ENCODE measurements around the gene SLC12A5. TPM values are rescaled to one million over a fixed set of nuclear protein-coding genes. Genes with fewer than 3 reads are reported as not detected.

The SLC12A5 gene
- total RNA-seq, 3 donors from 2014 or later: not detected

DNA sequence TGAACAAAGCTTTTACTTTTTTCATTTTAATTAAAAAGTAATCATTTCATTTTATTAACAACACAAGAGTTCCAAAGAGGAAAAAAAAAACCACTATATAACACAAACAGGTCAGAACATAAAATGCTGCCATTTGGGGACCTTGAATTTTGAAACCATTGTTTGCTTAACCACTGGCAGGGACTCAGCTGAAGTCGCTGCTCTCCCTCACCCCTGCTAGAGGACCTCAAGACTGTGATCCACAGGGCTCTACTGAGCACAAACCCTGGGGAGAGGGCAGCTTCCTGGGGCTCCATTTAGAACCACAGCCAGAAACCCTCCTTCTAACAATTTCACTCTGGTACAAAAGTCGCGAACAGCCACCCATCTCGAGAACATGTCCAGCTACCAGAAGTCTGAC is 32.0 kb downstream of the SLC12A5 start:
- ATAC-seq: no peak
- peaks cover 64% of the 10 kb centered on the region for H3K36me3 Mint-ChIP-seq (ENCODE audit: insufficient read depth)
- no peaks in the 10 kb centered on the region for H3K9me3 Mint-ChIP-seq
- H3K4me1 Mint-ChIP-seq (ENCODE audit: low read depth): peaks cover 67% of the 10 kb centered on the region
- no peak for DNase-seq
- no peak overlapping the region for H3K4me3 Mint-ChIP-seq
- peaks cover 19% of the 10 kb centered on the region for H3K27me3 Mint-ChIP-seq (ENCODE audit: low read depth)

DNA sequence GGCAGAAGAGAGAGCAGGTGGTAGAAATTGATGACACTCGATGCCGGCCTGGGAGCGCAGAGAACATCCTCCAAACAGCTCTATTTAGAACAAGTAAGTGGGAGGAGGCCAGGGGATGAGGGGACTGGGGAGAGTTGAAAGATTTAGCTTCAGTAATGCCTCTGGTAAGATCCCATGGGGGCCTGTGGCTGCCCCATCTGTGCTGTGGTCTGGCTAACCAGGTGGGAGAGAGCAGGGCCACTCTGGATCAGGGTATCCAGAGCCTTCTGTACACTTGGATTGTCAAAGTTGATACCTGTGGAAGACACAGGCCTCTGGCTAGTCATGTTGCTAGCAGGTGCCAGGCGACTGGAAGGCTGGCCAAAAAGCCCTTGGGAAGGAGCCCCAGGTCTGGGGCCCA is 33.1 kb downstream of the SLC12A5 start:
- H3K9me3 Mint-ChIP-seq: no peaks in the 10 kb centered on the region
- peaks cover 69% of the 10 kb centered on the region for H3K36me3 Mint-ChIP-seq (ENCODE audit: insufficient read depth)
- ATAC-seq (no peak), DNase-seq (no peak)
- H3K4me1 Mint-ChIP-seq (ENCODE audit: low read depth): peaks cover 65% of the 10 kb centered on the region
- peaks cover 15% of the 10 kb centered on the region for H3K27me3 Mint-ChIP-seq (ENCODE audit: low read depth)
- no peak overlapping the region for H3K4me3 Mint-ChIP-seq

DNA sequence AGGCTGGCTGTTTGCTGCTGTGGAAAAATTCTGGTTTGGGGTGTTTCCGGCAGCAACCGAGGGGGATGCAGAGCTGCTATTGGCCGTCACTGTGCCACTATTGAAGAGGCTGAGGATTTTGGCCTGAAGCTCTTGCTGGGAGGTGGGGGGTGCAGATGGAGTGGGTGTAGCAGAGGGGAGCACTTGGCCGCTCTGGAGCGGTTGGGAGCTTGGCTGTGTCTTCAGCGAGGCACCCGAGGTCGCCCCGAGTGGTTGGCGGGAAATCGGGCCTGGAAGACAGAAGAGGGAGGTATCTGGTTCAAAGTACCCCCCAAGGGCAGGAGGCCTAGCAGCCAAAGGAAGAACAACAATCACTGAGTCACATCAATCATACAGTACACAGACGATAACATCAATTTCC is 33.6 kb downstream of the SLC12A5 start:
- Mint-ChIP-seq H3K4me1 (ENCODE audit: low read depth) (peaks cover 64% of the 10 kb centered on the region), H3K36me3 (ENCODE audit: insufficient read depth) (peaks cover 69% of the 10 kb centered on the region), H3K27me3 (ENCODE audit: low read depth) (peaks cover 12% of the 10 kb centered on the region), H3K4me3 (no peak overlapping the region), H3K9me3 (no peaks in the 10 kb centered on the region)
- ATAC-seq: no peak
- DNase-seq: no peak

DNA sequence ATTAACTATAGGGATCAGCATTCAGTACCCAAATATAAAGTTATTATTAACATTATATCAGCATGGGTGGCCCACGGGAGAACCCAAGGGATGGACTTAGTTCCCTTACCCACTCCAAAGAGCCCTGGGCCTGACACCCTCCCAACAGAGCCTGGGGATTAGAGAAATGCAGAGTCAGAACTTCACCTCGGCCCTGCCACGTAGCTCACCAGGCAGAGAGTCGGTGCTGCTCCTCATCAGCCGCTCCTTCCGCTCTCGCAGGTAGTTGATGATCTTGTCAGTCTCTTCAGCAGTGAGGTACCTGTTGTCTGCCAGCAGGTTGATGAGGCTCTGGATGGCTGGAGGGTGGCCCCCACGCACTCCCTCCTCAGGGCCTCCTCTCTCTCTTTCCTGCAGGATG is 34.1 kb downstream of the SLC12A5 start:
- no peak overlapping the region for H3K4me3 Mint-ChIP-seq
- peaks cover 9% of the 10 kb centered on the region for H3K27me3 Mint-ChIP-seq (ENCODE audit: low read depth)

DNA sequence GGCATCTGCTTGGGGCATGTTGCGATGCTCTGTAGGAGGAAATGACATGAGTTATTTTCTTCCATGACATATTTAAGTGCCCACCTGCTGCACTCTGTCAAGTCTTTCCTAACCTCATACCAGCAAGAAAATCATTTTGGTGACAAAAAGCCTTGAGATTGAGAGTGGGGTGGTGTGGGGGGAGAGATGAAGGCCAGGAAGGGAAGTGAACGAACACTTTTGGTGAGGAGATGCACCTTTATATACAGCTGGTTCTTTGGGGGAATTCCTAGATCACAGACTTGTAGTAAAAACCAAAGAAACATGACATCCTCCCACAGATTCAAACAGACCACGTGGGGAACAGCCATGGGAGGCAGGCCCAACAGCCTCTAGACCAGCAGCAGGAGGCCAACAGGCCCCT is 34.6 kb downstream of the SLC12A5 start:
- ATAC-seq (peak; percentile 37 to 56), DNase-seq (no peak)
- no peaks in the 10 kb centered on the region for H3K9me3 Mint-ChIP-seq
- peaks cover 76% of the 10 kb centered on the region for H3K36me3 Mint-ChIP-seq (ENCODE audit: insufficient read depth)
- no peak overlapping the region for H3K4me3 Mint-ChIP-seq
- peaks cover 7% of the 10 kb centered on the region for H3K27me3 Mint-ChIP-seq (ENCODE audit: low read depth)
- H3K4me1 Mint-ChIP-seq (ENCODE audit: low read depth): peaks cover 59% of the 10 kb centered on the region

More for the DNA sequence above, 34.1 kb downstream of the SLC12A5 start:
- DNase-seq: no peak
- Mint-ChIP-seq H3K9me3 (no peaks in the 10 kb centered on the region), H3K4me1 (ENCODE audit: low read depth) (peaks cover 62% of the 10 kb centered on the region), H3K36me3 (ENCODE audit: insufficient read depth) (peaks cover 71% of the 10 kb centered on the region)
- ATAC-seq: no peak

DNA sequence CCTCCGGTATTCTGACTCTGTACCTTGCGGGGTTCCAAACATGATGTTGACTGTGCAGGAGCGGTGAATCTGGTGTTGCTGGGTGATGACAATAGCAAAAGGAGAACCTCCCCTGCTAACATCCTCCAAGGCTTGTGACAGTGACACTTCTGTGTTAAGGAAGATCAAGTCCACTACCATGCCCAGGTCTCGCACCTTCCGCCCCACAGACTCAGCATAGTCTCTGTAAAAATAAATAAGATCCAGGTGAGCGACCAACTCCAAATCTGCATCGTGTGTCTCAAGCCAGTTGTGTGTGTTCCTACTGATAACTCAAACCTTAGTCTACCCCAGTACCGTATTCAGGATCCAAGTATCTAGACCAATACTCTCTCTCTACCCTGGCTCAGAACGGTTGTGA is 36.0 kb downstream of the SLC12A5 start:
- no peaks in the 10 kb centered on the region for H3K9me3 Mint-ChIP-seq
- peaks cover 74% of the 10 kb centered on the region for H3K36me3 Mint-ChIP-seq (ENCODE audit: insufficient read depth)
- ATAC-seq (no peak), DNase-seq (no peak)
- H3K4me3 Mint-ChIP-seq: no peak overlapping the region
- H3K27me3 Mint-ChIP-seq (ENCODE audit: low read depth): no peaks in the 10 kb centered on the region
- H3K4me1 Mint-ChIP-seq (ENCODE audit: low read depth): peaks cover 45% of the 10 kb centered on the region

DNA sequence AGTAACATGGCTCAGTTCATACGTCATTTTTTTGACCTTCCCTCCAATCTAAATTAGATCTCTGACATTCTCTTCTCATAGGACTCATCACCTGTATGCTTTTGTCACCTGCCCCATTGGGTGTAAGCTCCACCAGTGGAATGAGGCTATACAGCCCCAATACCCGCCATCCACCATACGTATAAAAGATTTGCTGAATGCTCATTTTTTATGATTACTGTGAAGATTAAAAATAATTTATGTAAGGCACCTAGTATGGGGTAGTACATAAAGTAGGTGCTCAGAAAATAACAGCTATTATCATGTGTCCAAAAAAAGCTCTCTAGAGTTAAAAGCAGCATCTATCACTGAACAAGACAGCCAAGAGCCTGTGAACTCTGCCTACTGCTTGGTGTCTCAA is 36.7 kb downstream of the SLC12A5 start:
- no peak for DNase-seq
- no peaks in the 10 kb centered on the region for H3K27me3 Mint-ChIP-seq (ENCODE audit: low read depth)
- H3K9me3 Mint-ChIP-seq: no peaks in the 10 kb centered on the region
- peaks cover 67% of the 10 kb centered on the region for H3K36me3 Mint-ChIP-seq (ENCODE audit: insufficient read depth)
- H3K4me1 Mint-ChIP-seq (ENCODE audit: low read depth): peaks cover 38% of the 10 kb centered on the region
- ATAC-seq: no peak
- no peak overlapping the region for H3K4me3 Mint-ChIP-seq

DNA sequence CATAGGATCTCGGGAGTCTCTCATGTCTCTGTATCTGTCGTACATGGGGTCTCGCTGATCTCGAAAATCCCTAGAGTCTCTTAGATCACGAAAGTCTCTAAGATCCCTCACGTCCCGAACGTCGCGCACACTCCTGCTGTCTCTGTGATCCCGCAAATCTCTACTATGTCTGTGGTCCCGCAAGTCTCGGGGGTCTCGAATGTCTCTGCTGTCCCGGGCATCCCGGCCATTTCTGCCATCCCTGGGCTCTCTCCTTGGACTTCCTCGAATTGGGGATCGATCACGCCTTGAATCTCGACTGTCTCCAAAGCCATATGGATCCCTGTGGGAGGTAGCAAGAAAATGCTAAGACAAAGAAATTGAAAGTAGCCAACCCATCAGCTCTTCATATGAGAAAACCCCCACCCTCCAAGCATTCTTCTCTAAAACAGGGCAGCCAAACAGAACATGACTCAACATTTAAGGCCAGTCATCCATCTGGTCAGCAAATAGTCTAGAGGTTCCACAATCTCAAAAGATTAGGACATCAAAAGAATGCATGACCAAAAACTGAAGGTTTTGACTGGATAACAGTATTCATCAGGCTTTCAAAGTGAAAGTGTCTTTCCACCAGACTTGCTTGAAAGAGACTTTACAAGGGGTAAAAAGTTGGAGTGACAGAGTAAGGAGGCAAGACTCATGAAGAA is 41.3 kb downstream of the SLC12A5 start:
- Mint-ChIP-seq H3K36me3 (ENCODE audit: insufficient read depth) (peaks cover 35% of the 10 kb centered on the region), H3K9me3 (no peaks in the 10 kb centered on the region), H3K27me3 (ENCODE audit: low read depth) (no peaks in the 10 kb centered on the region), H3K4me3 (no peak overlapping the region), H3K4me1 (ENCODE audit: low read depth) (peaks cover 2% of the 10 kb centered on the region)
- DNase-seq (no peak), ATAC-seq (no peak)

DNA sequence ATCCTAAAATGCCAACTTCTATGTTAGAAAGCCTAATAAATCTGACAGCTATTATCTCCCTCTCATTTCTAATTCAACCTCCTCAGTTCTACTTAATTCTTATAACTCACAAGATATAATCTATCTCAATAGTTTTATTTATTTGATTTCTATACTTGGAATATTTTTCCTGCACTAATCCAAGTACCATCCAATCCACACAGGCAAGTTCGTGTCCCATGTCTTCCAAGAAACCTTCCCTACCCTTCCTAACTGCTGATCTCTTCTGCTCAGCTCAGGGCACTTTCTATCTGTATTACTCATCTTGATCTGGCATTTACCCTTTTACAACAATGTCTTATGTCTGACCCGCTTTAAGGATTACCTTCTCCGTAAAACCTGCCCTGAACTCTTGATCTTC is 42.6 kb downstream of the SLC12A5 start:
- peaks cover 2% of the 10 kb centered on the region for H3K4me1 Mint-ChIP-seq (ENCODE audit: low read depth)
- no peak for ATAC-seq
- no peaks in the 10 kb centered on the region for H3K9me3 Mint-ChIP-seq
- no peak for DNase-seq
- H3K4me3 Mint-ChIP-seq: no peak overlapping the region
- no peaks in the 10 kb centered on the region for H3K27me3 Mint-ChIP-seq (ENCODE audit: low read depth)
- peaks cover 32% of the 10 kb centered on the region for H3K36me3 Mint-ChIP-seq (ENCODE audit: insufficient read depth)

DNA sequence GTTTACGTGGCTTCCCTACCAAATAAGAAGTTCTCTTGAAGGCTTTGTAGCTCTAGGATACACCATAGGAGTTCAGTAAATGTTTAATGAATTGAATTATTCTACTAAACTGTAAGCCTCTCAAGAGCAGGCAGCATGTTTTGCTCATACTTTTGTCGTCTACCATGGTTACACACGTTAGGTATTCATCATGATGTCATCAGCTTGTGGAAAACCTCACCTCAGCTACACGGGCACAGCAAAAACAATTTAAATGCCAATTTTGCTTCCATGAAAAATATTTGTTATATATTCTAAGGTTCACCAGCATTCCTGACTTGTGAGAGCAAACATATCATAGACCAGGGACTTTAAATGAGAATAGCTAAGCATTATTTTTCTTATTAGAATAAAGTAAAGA is 44.0 kb downstream of the SLC12A5 start:
- Mint-ChIP-seq H3K27me3 (ENCODE audit: low read depth) (no peaks in the 10 kb centered on the region), H3K36me3 (ENCODE audit: insufficient read depth) (peaks cover 30% of the 10 kb centered on the region), H3K9me3 (no peaks in the 10 kb centered on the region), H3K4me1 (ENCODE audit: low read depth) (peaks cover 2% of the 10 kb centered on the region), H3K4me3 (no peak overlapping the region)
- DNase-seq (no peak), ATAC-seq (no peak)

DNA sequence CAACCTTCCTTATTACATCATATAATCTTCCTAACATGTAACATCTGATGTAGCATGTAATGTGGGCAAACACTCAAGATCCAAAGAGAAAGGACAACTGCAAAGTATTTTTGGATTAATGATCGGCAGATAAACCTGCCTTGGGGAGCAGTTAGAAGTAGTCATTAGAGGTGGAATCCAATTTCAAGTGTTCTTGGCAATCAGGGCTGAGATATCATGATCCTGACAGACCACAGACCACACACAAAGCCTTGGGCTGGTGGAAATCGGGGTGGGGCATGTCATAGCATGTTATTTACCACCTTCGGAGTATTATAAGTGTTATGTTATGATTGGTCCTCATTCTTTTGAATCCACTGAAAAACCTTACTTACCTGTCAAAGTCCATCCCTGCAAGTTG is 44.4 kb downstream of the SLC12A5 start:
- H3K27me3 Mint-ChIP-seq (ENCODE audit: low read depth): no peaks in the 10 kb centered on the region
- DNase-seq: no peak
- peaks cover 30% of the 10 kb centered on the region for H3K36me3 Mint-ChIP-seq (ENCODE audit: insufficient read depth)
- no peak for ATAC-seq
- H3K4me3 Mint-ChIP-seq: no peak overlapping the region
- H3K4me1 Mint-ChIP-seq (ENCODE audit: low read depth): peaks cover 2% of the 10 kb centered on the region
- H3K9me3 Mint-ChIP-seq: no peaks in the 10 kb centered on the region

DNA sequence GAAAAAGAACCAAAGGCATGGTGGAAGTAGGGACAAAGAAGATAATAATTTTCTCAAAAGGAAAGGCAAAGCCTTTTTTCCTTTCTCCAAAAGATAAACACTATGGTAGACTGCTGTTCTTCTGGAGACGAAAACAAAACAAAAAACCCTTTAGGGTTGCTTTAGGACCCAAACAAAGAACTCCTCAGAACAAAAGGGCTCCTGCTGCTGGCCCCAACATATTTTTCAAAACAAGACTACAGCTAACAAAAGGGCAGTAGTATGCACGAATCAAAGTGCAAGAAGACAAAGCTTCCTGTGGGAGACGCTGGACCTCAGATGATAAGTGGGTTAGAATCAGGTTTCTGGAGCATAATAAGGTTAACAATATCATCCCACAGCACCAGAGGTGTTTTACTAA is 45.0 kb downstream of the SLC12A5 start:
- DNase-seq (no peak), ATAC-seq (no peak)
- Mint-ChIP-seq H3K27me3 (ENCODE audit: low read depth) (no peaks in the 10 kb centered on the region), H3K4me3 (no peak overlapping the region), H3K4me1 (ENCODE audit: low read depth) (peaks cover 2% of the 10 kb centered on the region), H3K9me3 (no peaks in the 10 kb centered on the region), H3K36me3 (ENCODE audit: insufficient read depth) (peaks cover 31% of the 10 kb centered on the region)

DNA sequence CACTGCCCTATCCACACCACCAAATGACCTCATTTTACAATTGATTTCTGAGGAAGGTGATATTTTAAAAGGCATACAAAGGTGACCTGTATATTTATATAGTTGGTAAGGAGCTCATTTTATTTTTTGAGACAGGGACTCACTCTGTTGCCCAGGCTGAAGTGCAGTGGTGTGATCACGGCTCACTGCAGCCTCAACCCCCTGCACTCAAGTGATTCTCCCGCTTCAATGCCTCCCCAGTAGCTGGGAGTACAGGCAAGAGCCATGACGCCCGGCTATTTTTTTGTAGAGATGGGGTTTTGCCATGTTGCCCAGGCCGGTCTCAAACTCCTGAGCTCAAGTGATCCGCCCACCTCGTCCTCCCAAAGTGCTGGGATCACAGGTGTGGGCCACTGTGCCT is 47.8 kb downstream of the SLC12A5 start:
- DNase-seq: no peak
- Mint-ChIP-seq H3K36me3 (ENCODE audit: insufficient read depth) (peaks cover 34% of the 10 kb centered on the region), H3K4me1 (ENCODE audit: low read depth) (peaks cover 10% of the 10 kb centered on the region), H3K9me3 (no peaks in the 10 kb centered on the region), H3K4me3 (no peak overlapping the region), H3K27me3 (ENCODE audit: low read depth) (no peaks in the 10 kb centered on the region)
- ATAC-seq: no peak

DNA sequence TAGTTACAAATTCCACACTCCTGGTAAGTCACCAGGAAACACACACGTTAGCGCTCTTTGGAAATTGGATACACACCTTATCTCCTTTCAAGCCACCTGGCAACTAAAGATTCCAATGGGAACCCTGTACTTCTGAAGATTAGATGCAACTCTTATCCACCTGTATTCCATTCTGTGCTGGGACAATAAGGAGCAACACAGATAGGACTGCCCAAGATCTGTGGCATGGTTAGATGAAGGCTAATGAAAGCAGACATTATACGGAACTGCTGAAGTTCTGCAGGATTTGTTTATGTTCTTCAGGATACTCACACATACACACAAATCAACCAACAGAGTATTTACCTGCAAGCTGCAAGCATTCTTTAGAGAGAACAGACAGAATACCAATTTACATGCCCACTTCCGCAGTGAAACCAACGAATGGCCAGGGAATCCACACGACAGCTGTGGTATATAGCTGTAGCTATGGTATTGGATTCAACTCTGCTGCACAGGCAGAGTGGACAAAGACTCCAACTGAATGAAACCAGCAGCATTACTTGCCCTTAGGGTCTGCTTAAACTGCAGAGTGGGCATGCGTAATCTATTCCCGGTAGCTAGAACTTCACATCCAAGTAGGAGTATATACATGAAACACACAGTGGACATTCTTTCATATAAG is 48.8 kb downstream of the SLC12A5 start:
- peaks cover 34% of the 10 kb centered on the region for H3K36me3 Mint-ChIP-seq (ENCODE audit: insufficient read depth)
- DNase-seq: no peak
- ATAC-seq: no peak
- H3K27me3 Mint-ChIP-seq (ENCODE audit: low read depth): no peaks in the 10 kb centered on the region
- peaks cover 18% of the 10 kb centered on the region for H3K4me1 Mint-ChIP-seq (ENCODE audit: low read depth)
- H3K4me3 Mint-ChIP-seq: no peak overlapping the region
- no peaks in the 10 kb centered on the region for H3K9me3 Mint-ChIP-seq

DNA sequence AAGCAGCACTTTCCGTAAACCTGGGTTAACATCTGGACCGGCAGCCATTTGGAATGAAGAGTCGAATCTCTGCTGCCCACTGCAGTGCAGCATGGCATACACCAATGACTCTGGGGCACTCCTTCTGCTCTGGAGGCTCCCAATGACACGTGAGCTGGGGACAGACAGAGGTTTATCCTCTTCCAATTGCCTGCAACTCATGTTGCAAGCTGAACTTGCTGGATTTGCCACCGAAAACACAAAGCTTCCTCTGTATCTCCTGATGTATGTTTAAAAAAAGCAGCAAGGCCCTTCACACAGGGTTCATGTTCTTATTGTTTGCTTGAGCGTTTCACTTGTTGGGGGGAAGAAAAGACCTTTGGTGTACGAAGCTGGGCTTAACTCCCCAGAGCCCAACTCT is 49.9 kb downstream of the SLC12A5 start:
- Mint-ChIP-seq H3K4me1 (ENCODE audit: low read depth) (peaks cover 28% of the 10 kb centered on the region), H3K4me3 (no peak overlapping the region), H3K27me3 (ENCODE audit: low read depth) (no peaks in the 10 kb centered on the region), H3K9me3 (no peaks in the 10 kb centered on the region), H3K36me3 (ENCODE audit: insufficient read depth) (peaks cover 30% of the 10 kb centered on the region)
- DNase-seq: no peak
- no peak for ATAC-seq

All from activated T-cell treated with anti-CD3 and anti-CD28 coated beads, Interleukin-2, amount 50 U/mL, for 4 hours (primary cell).